Ovary (tissue), 3 donors: ENCODE results near the gene TIMELESS.

Experiments
- CTCF ChIP-seq, 3 donors: fragments of 450-650 bp in 2 of 3; fragments of 200-600 bp in 1 of 3; IDR thresholded peaks; one replicate each; pipeline versions ENCODE4 v1.5.1 to v1.8.0; 2016 to 2022; ENCODE audit warnings: antibody characterized with exemption in 3 of 3, mild to moderate bottlenecking in 1 of 3
- EP300 ChIP-seq: sonication (generic); formaldehyde crosslinking; IDR thresholded peaks from one replicate; pipeline ENCODE4 v1.6.1; 2017; ENCODE audit warnings: antibody characterized with exemption
- POLR2A ChIP-seq: fragments of 450-650 bp; IDR thresholded peaks from one replicate; pipeline ENCODE4 v1.6.1; 2017; ENCODE audit warnings: antibody characterized with exemption, mild to moderate bottlenecking, moderate library complexity
- donor health status: DM: no; HTN: no; CAD: no.

GRCh38 chr12:56487448-56488040, 38.3 kb upstream of the TIMELESS start:
- TF ChIP-seq CTCF (IDR thresholded peaks at IDR 0.05) (no peak), POLR2A (no peak), EP300 (no peak)
